ENCODE data around the gene NR2F2.

NR2F2 gene

DNA sequence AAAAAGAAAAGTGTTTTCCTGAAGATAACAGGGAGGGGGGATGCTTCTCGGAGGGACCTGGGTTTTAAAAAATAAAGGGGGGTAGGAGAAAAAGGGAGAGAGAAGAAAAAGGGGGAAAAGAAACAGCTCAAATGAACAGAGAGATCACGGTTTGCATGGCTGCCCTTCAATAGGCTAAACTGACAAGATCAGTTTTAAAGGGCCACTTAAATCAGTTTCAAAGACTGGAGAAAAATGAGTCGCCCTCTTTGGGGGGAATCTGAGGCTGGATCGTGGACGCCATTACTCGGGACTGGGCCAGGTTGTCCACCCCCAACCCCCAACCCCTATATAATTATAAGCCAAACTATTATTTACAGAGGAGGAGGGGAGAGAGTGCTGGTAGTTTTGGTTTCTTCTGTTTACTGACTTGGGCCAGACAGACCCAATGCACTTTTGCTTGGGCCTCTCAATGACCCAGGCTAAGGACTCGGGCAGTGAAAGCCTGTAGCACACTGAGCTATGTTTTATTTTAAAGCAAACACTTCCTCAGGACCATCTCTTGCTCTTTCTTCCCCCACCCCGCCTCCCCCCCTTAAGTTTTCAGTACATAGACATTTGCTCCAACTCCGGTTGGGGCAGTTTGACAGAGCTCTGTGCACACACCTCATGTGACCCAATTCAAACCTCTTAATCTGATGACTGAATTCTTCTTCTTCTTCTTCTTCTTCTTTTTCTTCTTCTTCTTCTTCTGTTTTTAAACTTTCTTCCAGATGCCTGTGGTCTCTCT is 6.3 kb downstream of the NR2F2 start:
- DNase-seq (ENCODE audit: low read depth) = no peak
- TF ChIP-seq, protein P1, sequence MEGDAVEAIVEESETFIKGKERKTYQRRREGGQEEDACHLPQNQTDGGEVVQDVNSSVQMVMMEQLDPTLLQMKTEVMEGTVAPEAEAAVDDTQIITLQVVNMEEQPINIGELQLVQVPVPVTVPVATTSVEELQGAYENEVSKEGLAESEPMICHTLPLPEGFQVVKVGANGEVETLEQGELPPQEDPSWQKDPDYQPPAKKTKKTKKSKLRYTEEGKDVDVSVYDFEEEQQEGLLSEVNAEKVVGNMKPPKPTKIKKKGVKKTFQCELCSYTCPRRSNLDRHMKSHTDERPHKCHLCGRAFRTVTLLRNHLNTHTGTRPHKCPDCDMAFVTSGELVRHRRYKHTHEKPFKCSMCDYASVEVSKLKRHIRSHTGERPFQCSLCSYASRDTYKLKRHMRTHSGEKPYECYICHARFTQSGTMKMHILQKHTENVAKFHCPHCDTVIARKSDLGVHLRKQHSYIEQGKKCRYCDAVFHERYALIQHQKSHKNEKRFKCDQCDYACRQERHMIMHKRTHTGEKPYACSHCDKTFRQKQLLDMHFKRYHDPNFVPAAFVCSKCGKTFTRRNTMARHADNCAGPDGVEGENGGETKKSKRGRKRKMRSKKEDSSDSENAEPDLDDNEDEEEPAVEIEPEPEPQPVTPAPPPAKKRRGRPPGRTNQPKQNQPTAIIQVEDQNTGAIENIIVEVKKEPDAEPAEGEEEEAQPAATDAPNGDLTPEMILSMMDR (conservative IDR thresholded peaks at IDR 0.05; ENCODE audit: low read length) = no peak
- H3K4me3 ChIP-seq (ENCODE audit: low read length) = peak overlapping the region; percentile 93

DNA sequence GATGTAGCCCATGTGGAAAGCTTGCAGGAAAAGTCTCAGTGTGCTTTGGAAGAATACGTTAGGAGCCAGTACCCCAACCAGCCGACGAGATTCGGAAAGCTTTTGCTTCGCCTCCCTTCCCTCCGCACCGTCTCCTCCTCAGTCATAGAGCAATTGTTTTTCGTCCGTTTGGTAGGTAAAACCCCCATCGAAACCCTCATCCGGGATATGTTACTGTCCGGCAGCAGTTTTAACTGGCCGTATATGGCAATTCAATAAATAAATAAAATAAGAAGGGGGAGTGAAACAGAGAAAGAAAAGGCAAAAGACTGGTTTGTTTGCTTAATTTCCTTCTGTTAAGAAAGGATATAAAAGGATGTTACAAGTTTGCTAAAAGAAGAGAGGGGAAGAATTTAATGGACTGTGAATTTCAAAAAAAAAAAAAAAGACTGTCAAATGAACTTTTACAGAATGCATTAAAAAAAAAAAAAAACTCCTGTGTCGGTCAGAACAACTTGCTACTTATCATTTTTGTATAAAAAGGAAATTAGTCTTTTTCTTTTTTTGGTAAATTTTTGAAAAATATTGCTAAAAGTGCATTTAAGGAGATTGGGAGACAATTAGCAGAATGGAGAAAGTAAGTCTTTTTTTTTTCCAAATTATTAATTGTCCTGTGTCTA is 7.0 kb downstream of the NR2F2 start:
- no peak for DNase-seq (ENCODE audit: low read depth)
- H3K4me3 ChIP-seq (ENCODE audit: low read length) = peak overlapping the region; percentile 93
- TF ChIP-seq, protein P1 (conservative IDR thresholded peaks at IDR 0.05; ENCODE audit: low read length) = no peak

DNA sequence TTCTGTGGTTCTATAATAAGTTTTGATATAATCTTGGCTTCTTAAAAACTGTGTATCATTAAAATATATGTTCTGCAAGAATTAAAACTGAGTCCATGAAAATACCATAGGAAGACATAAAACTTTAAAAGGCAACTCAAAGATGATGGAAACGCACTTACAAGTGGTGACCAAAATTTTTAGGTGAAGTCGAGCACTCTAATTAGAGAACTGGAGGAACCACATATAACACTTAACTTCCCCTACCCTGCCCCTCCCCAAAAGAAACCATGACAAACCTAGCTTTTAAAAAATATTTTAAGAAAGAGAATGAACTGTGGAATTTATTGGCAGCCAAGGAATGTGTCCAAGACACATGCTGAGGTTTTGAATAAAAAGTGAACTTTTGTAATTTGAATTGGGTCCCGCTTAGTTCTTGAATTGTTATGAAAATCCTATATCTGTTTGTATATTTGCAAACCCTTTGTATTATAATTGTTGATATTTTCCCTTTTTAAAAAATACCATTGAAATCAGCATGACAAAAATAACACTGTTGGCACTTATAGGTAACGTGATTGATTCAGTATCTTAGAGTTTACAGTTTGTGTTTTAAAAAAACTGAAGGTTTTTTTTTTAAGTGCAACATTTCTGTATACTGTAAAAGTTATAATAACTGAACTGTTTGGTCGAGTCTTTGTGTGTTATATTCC is 7.7 kb downstream of the NR2F2 start:
- DNase-seq (ENCODE audit: low read depth) = no peak
- TF ChIP-seq, protein P1 (conservative IDR thresholded peaks at IDR 0.05; ENCODE audit: low read length) = no peak
- H3K4me3 ChIP-seq (ENCODE audit: low read length) = peak overlapping the region; percentile 93

DNA sequence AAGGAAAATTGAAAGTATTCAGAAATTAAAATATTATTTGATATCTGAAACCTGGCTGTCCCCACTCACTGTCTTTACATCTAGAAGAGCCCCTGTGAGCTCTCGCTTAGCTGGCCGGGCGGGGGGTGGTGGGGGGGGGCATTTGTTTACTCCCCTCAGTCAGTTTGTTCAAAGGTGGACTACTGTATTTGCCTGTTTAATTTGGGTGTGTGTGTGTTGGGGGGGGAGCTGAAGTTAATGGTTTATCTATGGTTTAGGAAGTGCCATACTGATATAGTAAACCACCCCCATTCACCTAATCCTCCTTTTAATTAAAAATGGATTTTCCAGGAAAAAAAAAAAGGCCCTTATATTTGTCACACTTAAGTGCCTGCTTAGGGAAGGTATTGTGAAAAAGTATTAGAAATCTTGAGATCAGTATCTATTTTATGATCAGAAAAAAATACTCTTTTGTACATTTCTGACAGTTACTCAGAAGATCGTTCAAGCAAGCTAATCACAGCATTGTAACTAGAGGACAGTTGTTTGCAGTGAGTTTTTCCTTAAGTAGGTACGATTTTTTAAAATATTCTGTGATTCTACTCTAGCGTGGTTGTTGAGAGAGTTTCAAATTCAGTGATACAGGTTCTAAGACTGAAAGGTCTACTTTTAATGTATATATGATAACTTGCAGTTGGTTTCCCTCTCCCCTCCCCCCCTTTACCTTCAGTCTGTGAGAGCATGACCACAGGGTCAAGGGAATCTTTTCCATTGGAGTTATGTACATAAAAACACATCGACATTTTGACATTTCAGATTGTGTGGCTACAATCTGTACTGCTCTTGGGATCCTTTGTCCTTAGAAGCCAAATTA is 8.5 kb downstream of the NR2F2 start:
- H3K4me3 ChIP-seq (ENCODE audit: low read length) = peak overlapping the region; percentile 93
- DNase-seq (ENCODE audit: low read depth) = no peak
- TF ChIP-seq, protein P1 (conservative IDR thresholded peaks at IDR 0.05; ENCODE audit: low read length) = no peak

DNA sequence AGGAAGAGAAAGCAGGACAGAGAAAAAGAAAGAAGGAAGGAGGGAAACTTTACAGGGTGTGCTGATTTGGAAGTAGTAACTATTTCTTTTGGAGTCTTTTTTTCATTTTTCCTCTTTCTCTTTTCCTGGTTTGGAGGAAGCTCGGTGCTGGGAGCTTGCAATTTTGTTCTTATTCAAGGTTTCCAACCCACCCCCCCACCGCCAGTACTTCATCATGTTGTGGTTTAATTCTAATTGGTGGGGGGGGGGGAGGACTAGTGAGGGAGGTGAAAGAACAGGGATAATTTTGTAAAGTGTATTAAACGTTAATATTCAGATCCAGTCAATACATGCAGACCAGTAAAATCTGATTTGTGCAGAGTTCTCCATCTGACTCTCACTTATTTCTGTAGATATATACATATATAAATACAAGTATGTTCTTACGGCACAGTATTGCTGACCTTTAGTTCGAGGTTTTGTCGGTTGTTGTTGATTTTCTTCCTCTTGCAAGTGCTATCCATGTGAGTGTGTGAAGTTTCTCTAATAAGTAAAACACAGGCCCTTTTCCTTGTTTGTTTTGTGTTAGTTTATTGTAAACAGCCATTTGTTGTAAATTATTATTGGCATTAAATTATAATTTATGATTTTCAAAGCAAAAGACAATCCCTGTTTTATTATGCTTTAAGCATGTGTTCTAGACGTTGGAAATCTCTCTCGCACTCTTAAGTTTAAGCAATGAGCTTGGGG is 9.3 kb downstream of the NR2F2 start:
- DNase-seq (ENCODE audit: low read depth) = no peak
- TF ChIP-seq, protein P1 (conservative IDR thresholded peaks at IDR 0.05; ENCODE audit: low read length) = no peak
- peak overlapping the region; percentile 93 for H3K4me3 ChIP-seq (ENCODE audit: low read length)

DNA sequence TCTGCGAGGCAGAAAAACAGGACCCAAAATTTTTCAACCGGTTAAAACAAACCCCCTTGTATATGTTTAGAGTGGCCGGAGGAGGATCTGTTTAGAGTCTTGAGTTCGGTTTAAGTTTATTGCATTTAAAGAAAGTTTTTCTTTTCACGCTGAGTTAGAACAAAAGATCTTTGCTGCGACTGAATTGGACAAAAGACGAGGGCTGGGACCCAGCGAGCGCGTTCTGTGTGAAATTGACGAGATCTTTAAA is 9.8 kb downstream of the NR2F2 start:
- TF ChIP-seq, protein P1 (conservative IDR thresholded peaks at IDR 0.05; ENCODE audit: low read length) = no peak
- DNase-seq (ENCODE audit: low read depth) = no peak
- peak overlapping the region; percentile 93 for H3K4me3 ChIP-seq (ENCODE audit: low read length)
